ENCODE measurements around the gene NXPE2. TPM values are rescaled to one million over a fixed set of nuclear protein-coding genes. Genes with fewer than 3 reads are reported as not detected.

The NXPE2 gene
- total RNA-seq: not detected in 2 replicates

DNA sequence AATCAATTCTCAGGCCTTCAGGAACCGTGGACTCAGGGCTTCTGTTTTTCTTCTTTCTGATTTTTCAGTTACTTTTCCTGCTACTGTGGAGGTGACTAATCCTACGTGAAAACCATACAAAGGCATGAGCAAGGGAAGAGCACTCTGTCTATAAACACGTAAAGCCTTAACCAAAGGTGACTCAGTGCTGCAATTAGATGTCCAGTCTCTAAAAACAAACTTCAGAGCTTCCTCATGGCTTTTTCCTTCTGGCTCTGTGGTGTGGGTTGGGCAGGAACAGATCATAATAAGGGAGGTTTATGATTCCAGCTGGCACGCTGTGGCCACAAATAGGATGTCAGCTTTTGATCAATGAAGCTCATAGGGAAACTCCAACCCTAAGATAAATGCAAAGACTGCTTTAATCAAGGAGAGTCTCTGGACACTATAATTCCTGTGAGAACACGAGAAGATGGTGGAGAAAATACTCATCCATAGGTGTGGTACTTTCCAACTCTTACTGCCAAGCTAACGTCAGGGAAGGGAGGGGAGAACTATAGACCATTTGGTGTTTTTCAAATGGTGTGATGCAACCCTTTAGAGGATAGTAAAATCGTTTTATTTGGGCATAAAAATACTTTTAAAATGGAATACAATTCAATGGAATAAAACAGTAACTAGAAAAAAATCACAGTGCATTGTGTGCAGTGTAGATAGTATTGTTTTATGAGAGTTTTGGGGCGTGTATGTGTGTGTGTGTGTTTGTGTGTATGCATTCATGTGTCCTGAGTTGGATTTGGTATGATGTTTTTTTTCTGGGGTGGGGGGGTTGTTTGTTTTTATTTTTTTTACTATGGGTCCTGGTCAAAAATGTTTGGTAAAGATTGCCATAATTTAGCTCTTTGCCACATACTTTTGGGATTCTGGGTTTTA, at the start of gene NXPE2:
TSS of gene NXPE2 (plus strand) at position 403 of the 912 bp plus-strand sequence. CDS start at position 452, 49 bp downstream.

Other genes starting within 250 kb of the NXPE2 start
- 103 and 231 TPM in 2 replicates for gene REXO2, start 239.1 kb upstream of the NXPE2 start, total RNA-seq
- not detected in 2 replicates for gene NXPE1, start 118.6 kb upstream of the NXPE2 start, total RNA-seq
- gene NXPE4, start 82.7 kb upstream of the NXPE2 start, total RNA-seq: not detected in 2 replicates